Ascending aorta (tissue), 2 donors: Measurements from ENCODE around the gene PAPPA. TPM values are rescaled to one million over a fixed set of nuclear protein-coding genes. Genes with fewer than 3 reads are reported as not detected.

Source experiments
- DNase-seq, 2 donors: peaks; one replicate each; pipeline ENCODE4 v3.0.0-alpha.2; 2019; ENCODE audit warnings: low spot score in 2 of 2
- H3K27ac ChIP-seq, 2 donors: fragments of 200-600 bp; sonication (generic); one replicate each; pipeline ENCODE4 v1.5.1; 2016 to 2017; ENCODE audit warnings: mild to moderate bottlenecking in 1 of 2
- H3K27me3 ChIP-seq: fragments of 200-600 bp; sonication (generic); one replicate; pipeline ENCODE4 v1.5.1; 2017
- H3K36me3 ChIP-seq, 2 donors: fragments of 200-600 bp; sonication (generic); one replicate each; pipeline ENCODE4 v1.5.1; 2016
- H3K4me1 ChIP-seq, 2 donors: fragments of 200-600 bp; sonication (generic); one replicate each; pipeline ENCODE4 v1.5.1; 2016 to 2017; ENCODE audit warnings: mild to moderate bottlenecking in 1 of 2
- H3K4me3 ChIP-seq, 2 donors: fragments of 200-600 bp; sonication (generic); one replicate each; pipeline ENCODE4 v1.5.1; 2016 to 2017; ENCODE audit warnings: mild to moderate bottlenecking in 1 of 2
- H3K9me3 ChIP-seq, 2 donors: fragments of 200-600 bp; sonication (generic); one replicate each; pipeline ENCODE4 v1.5.1; 2016
- CTCF ChIP-seq, 3 experiments: fragments of 200-600 bp in 2 of 3; fragments of 450-650 bp in 1 of 3; sonication (generic) in 2 of 3; IDR thresholded peaks; one replicate each; pipeline ENCODE4 v1.5.1; 2016 to 2019; ENCODE audit warnings: antibody characterized with exemption in 3 of 3, mild to moderate bottlenecking in 1 of 3, moderate library complexity in 1 of 3
- intact Hi-C: fragments of 100-400 bp; cut with DNase I; formaldehyde crosslinking; loops from one replicate; pipeline ENCODE4 v1.15.1; 2023
- total RNA-seq: library from RNA; depleted of rRNA; stranded (reverse); fragments of >200 nt; gene quantifications from one replicate; pipeline ENCODE4 v1.1.0, GENCODE V29; 2016

The PAPPA gene
- total RNA-seq, 1 donor from 2014 or later, result 6.0 TPM

DNA sequence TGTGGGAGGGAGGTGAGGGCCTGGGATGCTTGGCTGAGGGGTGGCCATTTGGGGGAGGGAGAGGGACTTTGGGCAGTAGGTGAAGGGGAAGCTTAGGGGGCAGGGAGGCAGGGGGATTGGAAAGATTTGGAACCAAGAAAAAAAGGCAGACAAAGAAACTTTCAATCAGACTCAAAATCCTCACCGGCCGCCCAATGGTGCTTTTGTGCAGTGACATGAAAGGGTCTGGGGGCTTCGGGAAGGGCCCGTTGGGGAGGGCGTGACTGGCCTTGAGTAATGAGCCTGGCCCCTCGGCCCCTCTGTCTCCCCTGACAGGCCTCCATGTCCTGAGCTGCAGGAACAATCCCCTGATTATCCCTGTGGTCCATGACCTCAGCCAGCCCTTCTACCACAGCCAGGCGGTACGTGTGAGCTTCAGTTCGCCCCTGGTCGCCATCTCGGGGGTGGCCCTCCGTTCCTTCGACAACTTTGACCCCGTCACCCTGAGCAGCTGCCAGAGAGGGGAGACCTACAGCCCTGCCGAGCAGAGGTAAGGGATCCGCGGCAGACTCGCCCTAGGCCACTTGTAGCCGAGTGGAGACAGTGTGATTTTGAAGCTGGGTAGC is 181.1 kb downstream of the PAPPA start:
- Histone ChIP-seq H3K36me3 (peaks cover 0 to 17% of the 10 kb centered on the region in 2 donors), H3K4me3 (no peak overlapping the region), H3K9me3 (no peaks in the 10 kb centered on the region), H3K27ac (no peak overlapping the region), H3K4me1 (no peaks in the 10 kb centered on the region), H3K27me3 (no peaks in the 10 kb centered on the region)
- no peak for TF ChIP-seq CTCF (IDR thresholded peaks at IDR 0.05)
- DNase-seq, result no peak
- intact Hi-C loops, result no loop called here

- no peak for TF ChIP-seq CTCF (IDR thresholded peaks at IDR 0.05)
- no peaks in the 10 kb centered on the region for H3K9me3 ChIP-seq
- intact Hi-C loops, result no loop called here
- H3K27ac ChIP-seq, result no peak overlapping the region
- no peak for DNase-seq
- H3K4me1 ChIP-seq, result no peaks in the 10 kb centered on the region
- H3K36me3 ChIP-seq, result peaks cover 0 to 17% of the 10 kb centered on the region in 2 donors
- no peaks in the 10 kb centered on the region for H3K27me3 ChIP-seq
- no peak overlapping the region for H3K4me3 ChIP-seq
Observed at GRCh38 chr9:116335392-116335791, 181.8 kb downstream of the PAPPA start.

DNA sequence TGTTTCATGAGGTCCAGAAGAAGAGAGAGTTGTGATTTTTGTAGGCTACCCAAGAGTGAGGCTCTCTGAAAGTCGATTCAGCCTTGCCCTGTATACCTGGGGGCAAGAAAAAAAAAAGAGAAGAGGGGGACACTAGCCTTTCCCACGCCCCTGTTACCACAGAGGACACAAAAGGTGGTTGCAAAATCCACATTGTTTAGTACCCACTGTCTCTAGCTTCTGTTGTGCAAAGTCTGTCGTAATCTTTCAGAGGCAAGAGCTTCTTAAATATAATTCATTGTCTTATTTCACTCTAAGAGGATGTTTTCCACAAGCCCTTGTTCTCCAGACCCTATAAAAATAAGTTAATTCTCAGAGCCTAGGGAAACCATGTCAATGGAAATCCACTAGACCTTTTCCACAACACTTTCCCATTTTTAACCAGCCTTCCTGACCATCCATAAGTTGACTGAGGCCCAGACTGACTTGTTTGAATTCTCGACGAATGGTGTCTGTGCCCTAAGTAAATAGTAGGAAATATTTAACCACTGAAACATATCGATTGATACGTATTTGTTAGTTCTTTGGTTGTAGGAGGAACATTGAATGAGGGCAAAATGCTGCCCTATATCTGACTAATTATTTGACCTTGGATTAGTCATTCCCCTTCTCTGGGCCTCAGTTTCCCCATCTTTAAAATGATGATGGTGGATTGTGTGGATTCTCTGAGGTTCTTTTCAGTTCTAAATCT is 182.7 kb downstream of the PAPPA start:
- Histone ChIP-seq H3K36me3 (peaks cover 0 to 17% of the 10 kb centered on the region in 2 donors), H3K9me3 (no peaks in the 10 kb centered on the region), H3K4me3 (no peak overlapping the region), H3K27ac (no peak overlapping the region), H3K4me1 (no peaks in the 10 kb centered on the region), H3K27me3 (no peaks in the 10 kb centered on the region)
- DNase-seq, result no peak
- intact Hi-C loops, result no loop called here
- no peak for TF ChIP-seq CTCF (IDR thresholded peaks at IDR 0.05)

DNA sequence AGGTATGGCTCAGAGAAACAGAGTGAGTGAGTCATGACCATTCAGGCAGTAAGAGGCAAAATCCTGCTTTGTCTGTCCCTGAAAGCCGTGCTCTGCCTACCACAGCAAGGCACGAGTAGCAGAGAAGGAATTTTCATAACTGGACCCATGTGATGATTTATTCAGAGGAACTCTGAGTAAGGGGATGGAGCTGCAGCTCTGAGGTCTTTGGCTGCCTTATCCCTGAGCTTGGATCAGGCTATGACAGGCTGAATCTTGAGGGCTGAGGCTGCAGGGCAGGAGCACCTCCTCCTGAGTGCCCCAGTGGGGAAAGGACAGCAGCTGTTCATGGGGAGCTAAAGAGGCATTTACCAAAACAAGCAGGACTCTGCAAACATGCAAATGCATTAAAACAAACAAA is 183.4 kb downstream of the PAPPA start:
- no peak for DNase-seq
- H3K36me3 ChIP-seq, result peaks cover 0 to 17% of the 10 kb centered on the region in 2 donors
- no peaks in the 10 kb centered on the region for H3K4me1 ChIP-seq
- no peaks in the 10 kb centered on the region for H3K27me3 ChIP-seq
- H3K4me3 ChIP-seq, result no peak overlapping the region
- intact Hi-C loops, result no loop called here
- TF ChIP-seq CTCF (IDR thresholded peaks at IDR 0.05), result no peak
- H3K9me3 ChIP-seq, result no peaks in the 10 kb centered on the region
- no peak overlapping the region for H3K27ac ChIP-seq

DNA sequence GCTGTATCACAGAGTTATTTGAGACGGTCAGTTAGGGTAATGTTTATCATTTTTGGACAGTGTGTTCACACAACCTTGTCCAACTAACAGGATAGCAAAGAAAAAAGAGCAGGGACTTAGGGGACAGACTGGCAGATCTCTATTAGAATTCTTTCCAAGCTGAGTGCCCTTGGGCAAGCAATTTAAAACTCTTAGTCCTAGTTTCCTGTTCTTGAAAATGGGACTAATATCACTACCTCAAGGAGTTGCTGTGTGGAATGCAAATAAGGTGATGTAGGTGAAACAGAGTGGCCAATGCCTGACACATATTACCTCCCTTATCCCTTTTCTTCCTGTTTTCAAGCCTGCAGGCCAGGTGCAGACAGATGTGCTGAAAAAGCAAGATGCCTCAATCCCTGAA is 186.7 kb downstream of the PAPPA start:
- Histone ChIP-seq H3K27ac (no peak overlapping the region), H3K36me3 (peaks cover 0 to 11% of the 10 kb centered on the region in 2 donors), H3K4me1 (no peaks in the 10 kb centered on the region), H3K9me3 (no peaks in the 10 kb centered on the region), H3K27me3 (no peaks in the 10 kb centered on the region), H3K4me3 (no peak overlapping the region)
- no peak for DNase-seq
- intact Hi-C loops, result no loop called here
- no peak for TF ChIP-seq CTCF (IDR thresholded peaks at IDR 0.05)
